SW 1271 (cell line): ENCODE measurements around the gene HESX1.

Experiments used
- DNase-seq, 2 experiments: peaks; one replicate each; lab custom pipeline; 2025; lab: John Stamatoyannopoulos, UW

HESX1 gene

DNA sequence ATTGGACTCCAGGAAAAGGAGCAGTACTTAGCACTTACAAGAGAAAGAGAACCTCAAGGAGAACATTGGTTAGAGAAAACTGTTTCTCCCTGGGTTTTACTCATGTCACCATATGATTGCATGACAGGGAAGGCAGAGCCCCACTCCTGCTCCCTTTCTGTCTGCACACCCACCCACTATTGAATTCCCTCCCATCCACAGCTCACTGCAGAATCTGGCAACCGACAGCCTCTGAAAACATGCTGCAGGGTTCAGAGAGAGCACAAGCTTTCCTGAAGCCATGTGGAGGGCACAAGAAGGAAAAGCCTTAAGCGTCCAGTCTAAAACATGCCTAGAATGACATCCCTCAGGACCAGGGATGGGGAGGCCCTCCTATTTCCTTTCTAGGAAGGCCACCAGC lies 31.6 kb downstream of the HESX1 start:
- no peak for DNase-seq

- no peak for DNase-seq
Observed at GRCh38 chr3:57166660-57167059, 33.1 kb downstream of the HESX1 start.

DNA sequence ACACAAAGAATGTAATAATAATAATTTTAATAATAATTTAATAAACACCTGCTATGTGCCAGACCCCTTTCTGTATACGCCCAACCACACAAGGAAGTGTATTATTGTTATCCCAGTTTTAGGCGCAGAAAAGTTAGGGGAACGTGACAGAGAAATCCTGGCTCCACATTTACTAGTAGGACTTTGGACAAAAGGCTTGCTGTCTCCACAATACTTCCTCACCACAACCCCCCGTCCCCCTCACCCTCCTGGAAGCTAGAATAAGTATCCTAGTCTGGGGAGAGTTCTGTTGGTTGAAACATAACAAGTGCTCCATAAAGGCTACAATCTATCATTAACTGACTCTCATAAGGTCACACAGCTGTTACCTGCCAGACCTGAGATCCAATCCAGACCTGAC lies 34.1 kb downstream of the HESX1 start:
- no peak for DNase-seq

DNA sequence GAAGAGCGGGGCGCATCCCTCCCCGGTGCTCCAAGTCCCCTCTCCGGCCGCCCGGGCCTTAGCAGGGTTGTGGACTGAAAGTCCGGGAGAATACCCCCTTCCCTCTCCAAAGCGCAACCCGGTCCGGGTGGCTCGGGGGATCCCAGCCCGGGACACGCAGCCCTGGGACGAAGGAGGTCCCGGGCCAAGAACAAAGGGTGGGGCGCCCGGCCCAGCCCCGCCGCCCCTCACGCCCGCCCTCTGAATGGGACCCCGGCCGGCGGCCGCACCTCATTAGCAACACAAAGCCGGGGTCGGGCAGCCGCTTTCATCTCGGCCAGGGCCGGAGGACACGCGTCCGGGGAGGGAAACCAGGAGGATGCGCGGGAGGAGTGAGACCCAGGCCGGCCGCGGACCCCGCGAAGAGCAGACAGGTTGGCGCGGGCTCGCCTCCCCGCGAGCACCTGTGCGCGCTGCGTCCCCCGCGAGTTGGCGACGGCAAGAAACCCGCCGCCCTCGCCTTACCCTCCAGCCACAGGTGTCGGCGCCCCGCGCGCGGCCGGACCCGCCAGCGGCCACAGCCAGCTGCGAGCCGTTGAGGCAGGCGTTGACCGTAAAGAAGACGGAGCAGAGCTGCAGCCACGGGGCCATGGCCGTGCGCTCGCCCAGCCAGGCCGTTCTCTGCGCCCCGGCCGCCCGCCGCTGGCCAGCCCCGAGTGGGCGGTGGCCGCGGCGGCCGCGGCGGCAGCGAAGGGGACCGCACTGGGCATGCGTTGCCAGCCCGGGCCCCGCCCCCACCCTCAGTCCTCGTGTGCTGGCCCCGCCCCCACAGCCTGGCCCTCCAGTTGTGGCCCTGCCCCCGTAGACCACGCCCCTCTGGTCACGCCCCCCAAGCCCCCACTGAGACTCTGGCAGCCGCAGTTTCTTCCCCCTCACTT lies 34.9 kb downstream of the HESX1 start, which contains the start of gene IL17RD:
Gene IL17RD, minus strand, starts transcription at position 697 of the 917 bp plus-strand sequence. Its CDS starts 67 bp downstream, at position 630.
- DNase-seq = peak; percentile 3 to 54

GRCh38 chr3:57164217-57164656 lies 35.5 kb downstream of the HESX1 start:
- DNase-seq = no peak

DNA sequence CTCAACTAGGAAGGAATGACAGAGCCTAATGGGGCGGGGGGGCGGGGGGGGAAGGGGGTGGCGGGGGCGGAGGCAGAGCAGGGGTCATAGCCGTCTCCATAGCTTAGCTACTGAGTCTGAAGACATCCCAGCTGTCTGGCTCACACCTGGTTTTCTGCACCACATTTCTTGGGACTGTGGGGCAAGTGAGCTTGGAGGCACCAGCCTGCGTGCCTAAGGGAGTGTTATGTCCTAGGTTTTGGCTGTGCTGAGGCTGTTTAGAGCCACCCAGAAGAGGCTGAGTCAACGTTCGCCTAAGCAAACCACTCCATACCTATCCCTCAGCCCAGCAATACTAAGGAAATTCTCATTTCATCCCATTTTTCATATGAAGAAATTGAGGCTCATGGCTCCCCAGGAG lies 36.0 kb downstream of the HESX1 start:
- no peak for DNase-seq

DNA sequence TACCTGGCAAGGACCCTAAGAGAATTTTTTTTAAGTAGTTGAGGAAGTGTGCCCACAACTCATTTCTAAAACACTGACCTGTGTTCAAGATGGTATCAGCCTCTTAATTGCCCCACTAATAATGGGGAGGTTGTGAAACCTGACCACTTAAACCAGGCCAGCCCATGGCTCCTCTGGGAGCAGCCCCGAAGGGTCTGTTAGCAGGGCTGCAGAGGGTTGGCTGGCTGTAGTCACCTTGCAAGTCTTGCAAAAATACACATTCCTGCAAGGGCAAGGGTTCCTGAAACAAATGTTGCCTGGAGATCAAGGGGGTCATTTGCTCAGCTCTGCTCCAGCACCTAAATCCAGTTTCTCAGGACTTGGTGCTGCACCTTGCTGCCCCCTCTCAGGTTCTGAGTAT lies 37.9 kb downstream of the HESX1 start:
- DNase-seq = no peak

- no peak for DNase-seq
Observed at GRCh38 chr3:57160765-57161538, 38.8 kb downstream of the HESX1 start.

DNA sequence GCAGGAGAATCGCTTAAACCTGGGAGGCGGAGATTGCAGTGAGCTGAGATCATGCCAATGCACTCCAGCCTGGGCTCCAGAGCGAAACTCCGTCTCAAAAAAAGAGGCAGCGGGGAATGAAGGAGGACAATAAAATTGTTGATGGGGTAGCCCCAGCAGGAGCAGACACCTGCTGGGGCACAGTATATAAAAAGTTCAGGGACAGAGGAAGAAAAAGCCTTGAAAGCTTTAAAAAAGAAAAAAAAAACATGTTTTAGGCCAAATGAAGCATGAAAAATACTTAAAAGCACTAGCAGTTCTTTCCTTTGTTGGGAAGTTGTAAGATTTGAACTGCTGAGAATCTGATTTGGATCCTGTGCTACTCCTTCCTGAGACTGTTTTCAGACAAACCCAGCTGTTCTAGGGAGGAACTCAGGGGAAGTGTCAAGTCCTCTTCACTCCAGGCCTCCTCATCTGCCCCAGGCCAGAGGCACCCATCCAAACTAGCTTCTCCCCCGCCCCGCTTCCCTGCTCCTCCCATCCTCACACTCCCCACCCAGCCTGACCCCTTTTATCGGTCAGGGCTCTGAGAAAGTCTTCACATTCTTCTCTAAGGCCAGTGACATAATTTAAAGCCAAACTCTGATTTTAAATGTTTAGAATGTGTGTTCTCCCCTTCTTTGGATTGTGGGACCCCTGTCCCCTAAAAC lies 39.6 kb downstream of the HESX1 start:
- DNase-seq = no peak

DNA sequence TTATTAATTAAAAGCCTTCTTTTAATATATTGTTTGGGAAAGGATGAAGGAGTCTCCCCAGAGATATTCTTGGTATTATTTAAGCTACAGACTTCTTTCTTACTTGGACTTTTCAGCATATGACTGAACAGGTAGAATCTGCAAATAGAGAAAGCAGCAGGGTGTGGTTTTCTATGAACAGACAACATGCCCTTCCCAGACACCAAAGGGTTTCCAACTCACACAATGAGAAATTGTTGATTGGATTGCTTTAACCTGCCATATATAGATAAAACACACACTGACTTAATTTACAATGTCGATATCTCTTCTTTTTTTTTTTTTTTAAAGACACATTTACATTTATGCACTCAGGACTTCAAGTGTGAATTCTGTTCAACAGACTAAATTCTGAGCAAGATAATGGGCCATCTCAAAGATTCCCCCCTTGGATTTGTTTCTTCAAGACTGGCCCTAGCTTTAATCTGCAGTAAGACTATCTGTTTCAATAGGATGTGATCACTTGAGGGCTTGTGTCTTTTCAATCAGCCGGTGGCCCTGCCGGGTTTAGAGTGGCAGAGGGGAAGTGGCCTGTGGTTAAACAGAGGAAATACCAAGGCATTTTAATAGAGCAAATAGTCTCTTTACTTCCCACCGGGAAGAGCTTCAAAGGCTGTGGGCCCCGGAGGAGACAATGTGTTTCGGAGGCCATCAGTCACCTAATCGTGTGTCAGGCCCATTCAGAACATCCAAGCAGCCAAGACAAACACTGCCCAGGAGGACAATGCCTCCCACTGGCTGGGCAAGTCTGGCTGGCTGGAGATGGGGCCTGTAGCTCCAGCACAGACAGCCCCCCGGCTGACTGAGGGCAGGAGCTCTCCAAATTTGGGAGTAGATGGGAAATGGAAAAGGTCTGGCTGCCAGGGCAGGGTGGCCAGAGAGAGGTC lies 40.7 kb downstream of the HESX1 start:
- DNase-seq = no peak

- DNase-seq = no peak
Observed at GRCh38 chr3:57158325-57158724, 41.5 kb downstream of the HESX1 start.

GRCh38 chr3:57157545-57157944 lies 42.2 kb downstream of the HESX1 start:
- DNase-seq = no peak

DNA sequence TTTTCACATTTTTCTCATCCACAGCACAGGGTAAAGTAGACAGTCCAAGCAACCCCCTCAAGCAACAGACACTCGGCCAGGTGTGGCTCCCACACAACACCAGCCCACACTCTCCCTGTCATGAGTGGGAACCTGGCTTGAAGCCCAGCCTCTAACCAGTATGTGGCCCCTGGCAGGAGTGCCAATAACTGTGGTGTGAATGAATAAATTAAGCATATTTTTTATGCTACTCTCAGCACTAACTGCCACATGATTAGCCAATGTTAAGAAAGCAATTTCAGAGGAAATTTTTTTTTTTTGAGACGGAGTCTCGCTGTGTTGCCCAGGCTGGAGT lies 44.5 kb downstream of the HESX1 start:
- DNase-seq = no peak

DNA sequence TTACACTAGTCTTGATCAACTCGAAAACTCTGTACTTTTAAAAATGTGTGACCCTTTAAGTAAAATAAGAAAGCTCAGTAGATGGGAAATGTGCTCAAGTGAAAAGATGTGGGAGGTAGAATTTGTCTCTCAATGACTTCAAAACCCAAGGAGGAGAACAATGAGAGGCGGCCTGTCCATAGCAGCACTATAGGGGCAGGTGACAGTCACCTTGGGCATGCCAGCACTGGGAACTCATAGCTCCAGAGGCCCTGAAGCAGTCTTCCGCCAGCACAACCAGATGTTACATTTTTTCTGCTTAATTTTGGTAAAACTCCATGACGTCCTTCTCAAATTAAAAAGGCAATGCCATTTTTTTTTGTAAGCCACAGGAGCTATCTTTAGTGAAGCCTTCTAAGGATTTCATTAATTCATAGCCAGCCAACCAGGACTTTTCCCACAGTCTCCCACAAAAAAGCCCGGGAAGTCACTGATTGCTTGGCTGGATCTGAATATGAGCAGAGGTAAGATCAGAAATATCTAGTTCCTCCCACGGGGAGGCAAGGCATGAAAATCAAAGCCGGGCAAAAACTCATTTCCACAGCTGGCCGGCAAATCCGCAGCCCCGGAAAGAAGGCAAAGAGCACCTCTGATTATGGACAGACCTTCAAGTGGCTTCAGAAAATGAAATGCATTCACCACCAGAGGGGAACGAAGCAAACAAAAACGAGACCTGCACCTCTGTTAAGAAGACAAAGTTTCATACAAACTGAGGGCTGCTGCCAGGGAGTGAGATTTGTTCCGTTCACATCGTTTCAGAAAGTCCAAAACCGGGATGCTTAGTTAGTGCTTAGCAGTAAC lies 45.1 kb downstream of the HESX1 start:
- no peak for DNase-seq

DNA sequence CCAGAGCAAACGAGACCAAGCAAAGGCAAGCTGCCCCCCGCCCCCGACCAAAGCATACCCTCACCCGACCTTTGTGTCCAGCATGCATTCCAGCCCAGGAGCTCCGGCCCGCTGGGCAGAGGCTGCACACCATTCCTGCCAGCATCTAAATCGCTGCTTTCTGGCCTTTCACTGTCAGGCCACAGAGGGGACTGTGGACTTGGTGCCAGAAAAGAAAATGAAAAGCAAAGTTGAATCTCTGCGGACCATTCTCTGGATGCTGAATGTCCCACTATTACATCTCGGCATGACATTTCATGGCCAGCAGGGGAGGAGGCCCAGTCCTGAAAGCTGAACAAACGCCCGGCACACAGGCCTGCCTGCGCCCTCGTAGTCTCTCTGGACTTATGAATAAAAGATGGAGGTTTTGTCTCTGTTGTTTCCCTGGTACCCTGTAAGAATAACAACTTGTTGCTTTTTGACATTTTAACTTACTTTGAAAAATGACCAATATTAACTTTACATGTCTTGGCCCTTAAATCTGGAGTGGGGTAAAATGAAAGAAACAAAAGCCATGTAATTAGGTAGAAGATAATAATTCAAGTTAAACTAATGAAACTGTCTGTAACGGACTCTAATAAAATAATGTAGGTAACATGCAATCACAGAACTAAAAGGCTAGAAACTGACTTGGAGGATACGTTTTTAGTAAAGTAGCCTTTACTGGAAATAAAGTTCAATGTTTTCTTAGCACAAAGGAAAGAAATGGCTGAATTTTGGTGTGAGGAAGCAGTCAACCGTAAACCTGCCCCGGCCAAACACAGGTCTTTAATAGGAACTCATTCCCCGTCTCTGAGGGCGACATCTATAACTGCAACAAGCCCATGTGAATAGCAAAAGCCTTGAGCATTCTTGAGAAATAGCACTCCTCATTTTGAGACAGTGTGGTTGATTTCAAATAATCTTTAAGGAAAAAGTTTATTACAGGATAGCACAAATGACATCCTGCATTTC lies 47.3 kb downstream of the HESX1 start:
- no peak for DNase-seq

GRCh38 chr3:57151749-57152148 lies 48.0 kb downstream of the HESX1 start:
- no peak for DNase-seq

DNA sequence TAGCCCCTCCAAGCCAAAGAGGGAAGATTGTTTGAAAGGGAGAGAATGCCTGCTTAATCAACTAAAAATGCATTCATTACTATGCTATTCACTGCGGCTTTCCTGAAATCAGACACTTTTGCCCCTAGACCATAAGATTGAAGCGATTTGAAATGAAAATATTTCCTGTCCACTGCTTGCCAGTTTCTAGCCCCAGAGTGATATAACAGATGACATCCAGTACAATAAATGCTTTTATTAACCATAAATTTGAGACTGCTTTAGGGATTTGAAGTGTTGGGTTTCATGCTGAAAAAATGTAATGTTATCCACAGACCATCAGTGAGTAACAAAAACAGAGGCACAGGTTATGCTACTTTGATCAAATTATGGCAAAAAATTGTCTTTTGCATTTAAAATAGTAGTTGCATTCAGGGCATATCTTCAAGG lies 48.7 kb downstream of the HESX1 start:
- DNase-seq = no peak

GRCh38 chr3:57150113-57150581 lies 49.6 kb downstream of the HESX1 start:
- no peak for DNase-seq
